ENCODE measurements around the gene TRIM2.

Gene TRIM2

GRCh38 chr4:153261914-153262313 lies 57.7 kb downstream of the TRIM2 start:
- H3K27me3 ChIP-seq (replicated peaks in 2 of 5; ENCODE audit: control insufficient read depth in 4 of 5, insufficient read depth in 5 of 5, low read length in 4 of 5) = peaks cover 0 to 16% (median 5%) of the 10 kb centered on the region in 5 experiments
- H3K4me1 ChIP-seq (ENCODE audit: control extremely low read depth in 1 of 4, control insufficient read depth in 4 of 4, insufficient read depth in 4 of 4, low read length in 3 of 4) = peaks cover 0 to 8% (median 4%) of the 10 kb centered on the region in 4 experiments
- WGBS (ENCODE audit: insufficient coverage) = no CpG with 5 or more reads among the region's 2 CpGs
- H3K4me3 ChIP-seq (ENCODE audit: control insufficient read depth in 1 of 7, extremely low read depth in 1 of 7, insufficient read depth in 4 of 7, low read depth in 2 of 7, low read length in 6 of 7) = no peak overlapping the region
- DNase-seq = no peak
- H3K9me3 ChIP-seq (ENCODE audit: control extremely low read depth in 1 of 5, control insufficient read depth in 4 of 5, insufficient read depth in 2 of 5, low read depth in 1 of 5, low read length in 4 of 5) = peaks cover 4 to 11% (median 6%) of the 10 kb centered on the region in 5 experiments
- POLR2A ChIA-PET = no interaction called here
- no peak overlapping the region for H3K27ac ChIP-seq (ENCODE audit: insufficient read depth in 1 of 2, low read depth in 1 of 2, low read length in 2 of 2, poor library complexity in 1 of 2, severe bottlenecking in 2 of 2)
- H3K36me3 ChIP-seq (ENCODE audit: control insufficient read depth in 4 of 4, insufficient read depth in 4 of 4, low read length in 3 of 4) = no peaks in the 10 kb centered on the region
- CTCF ChIA-PET = interaction anchor here (0.9 to 1.1 kb wide), 3 partner anchors 11 to 15 kb away, joined by 3 to 5 read pairs (median 5); no protein-coding TSS in a partner anchor

- ChIA-PET POLR2A (interaction anchor here (0.5 kb wide), 1 partner anchor 15 kb away, joined by 5 read pairs; no protein-coding TSS in a partner anchor), CTCF (no interaction called here)
- DNase-seq = no peak
- 100% methylated on average over 5 of the region's 9 CpGs for WGBS (ENCODE audit: insufficient coverage)
- Histone ChIP-seq H3K27me3 (replicated peaks in 2 of 5; ENCODE audit: control insufficient read depth in 4 of 5, insufficient read depth in 5 of 5, low read length in 4 of 5) (no peaks in the 10 kb centered on the region), H3K4me3 (ENCODE audit: control insufficient read depth in 1 of 7, extremely low read depth in 1 of 7, insufficient read depth in 4 of 7, low read depth in 2 of 7, low read length in 6 of 7) (no peak overlapping the region), H3K4me1 (ENCODE audit: control extremely low read depth in 1 of 4, control insufficient read depth in 4 of 4, insufficient read depth in 4 of 4, low read length in 3 of 4) (no peaks in the 10 kb centered on the region), H3K36me3 (ENCODE audit: control insufficient read depth in 4 of 4, insufficient read depth in 4 of 4, low read length in 3 of 4) (no peaks in the 10 kb centered on the region), H3K27ac (ENCODE audit: insufficient read depth in 1 of 2, low read depth in 1 of 2, low read length in 2 of 2, poor library complexity in 1 of 2, severe bottlenecking in 2 of 2) (no peak overlapping the region), H3K9me3 (ENCODE audit: control extremely low read depth in 1 of 5, control insufficient read depth in 4 of 5, insufficient read depth in 2 of 5, low read depth in 1 of 5, low read length in 4 of 5) (peaks cover 5 to 11% (median 6%) of the 10 kb centered on the region in 5 experiments)
Measured at GRCh38 chr4:153265306-153266047, 61.2 kb downstream of the TRIM2 start.

GRCh38 chr4:153266988-153267387 lies 62.7 kb downstream of the TRIM2 start:
- H3K27ac ChIP-seq (ENCODE audit: insufficient read depth in 1 of 2, low read depth in 1 of 2, low read length in 2 of 2, poor library complexity in 1 of 2, severe bottlenecking in 2 of 2) = no peak overlapping the region
- no peak for DNase-seq
- ChIA-PET CTCF (interaction anchor here (1.0 kb wide), 1 partner anchor 109 kb away, joined by 3 read pairs; no protein-coding TSS in a partner anchor), POLR2A (no interaction called here)
- H3K4me3 ChIP-seq (ENCODE audit: control insufficient read depth in 1 of 7, extremely low read depth in 1 of 7, insufficient read depth in 4 of 7, low read depth in 2 of 7, low read length in 6 of 7) = no peak overlapping the region
- 100% methylated on average over 2 of the region's 3 CpGs for WGBS (ENCODE audit: insufficient coverage)
- H3K36me3 ChIP-seq (ENCODE audit: control insufficient read depth in 4 of 4, insufficient read depth in 4 of 4, low read length in 3 of 4) = no peaks in the 10 kb centered on the region
- H3K27me3 ChIP-seq (replicated peaks in 2 of 5; ENCODE audit: control insufficient read depth in 4 of 5, insufficient read depth in 5 of 5, low read length in 4 of 5) = no peaks in the 10 kb centered on the region
- no peaks in the 10 kb centered on the region for H3K4me1 ChIP-seq (ENCODE audit: control extremely low read depth in 1 of 4, control insufficient read depth in 4 of 4, insufficient read depth in 4 of 4, low read length in 3 of 4)
- H3K9me3 ChIP-seq (ENCODE audit: control extremely low read depth in 1 of 5, control insufficient read depth in 4 of 5, insufficient read depth in 2 of 5, low read depth in 1 of 5, low read length in 4 of 5) = peaks cover 2 to 5% (median 2%) of the 10 kb centered on the region in 5 experiments

GRCh38 chr4:153267890-153268289 lies 63.6 kb downstream of the TRIM2 start:
- Histone ChIP-seq H3K36me3 (ENCODE audit: control insufficient read depth in 4 of 4, insufficient read depth in 4 of 4, low read length in 3 of 4) (no peaks in the 10 kb centered on the region), H3K9me3 (ENCODE audit: control extremely low read depth in 1 of 5, control insufficient read depth in 4 of 5, insufficient read depth in 2 of 5, low read depth in 1 of 5, low read length in 4 of 5) (peaks cover 0 to 2% (median 0%) of the 10 kb centered on the region in 5 experiments), H3K4me1 (ENCODE audit: control extremely low read depth in 1 of 4, control insufficient read depth in 4 of 4, insufficient read depth in 4 of 4, low read length in 3 of 4) (no peaks in the 10 kb centered on the region), H3K4me3 (ENCODE audit: control insufficient read depth in 1 of 7, extremely low read depth in 1 of 7, insufficient read depth in 4 of 7, low read depth in 2 of 7, low read length in 6 of 7) (no peak overlapping the region), H3K27ac (ENCODE audit: insufficient read depth in 1 of 2, low read depth in 1 of 2, low read length in 2 of 2, poor library complexity in 1 of 2, severe bottlenecking in 2 of 2) (no peak overlapping the region), H3K27me3 (replicated peaks in 2 of 5; ENCODE audit: control insufficient read depth in 4 of 5, insufficient read depth in 5 of 5, low read length in 4 of 5) (no peaks in the 10 kb centered on the region)
- WGBS (ENCODE audit: insufficient coverage) = 100% methylated on average over 5 of the region's 7 CpGs
- ChIA-PET POLR2A (no interaction called here), CTCF (no interaction called here)
- no peak for DNase-seq

- H3K9me3 ChIP-seq (ENCODE audit: control extremely low read depth in 1 of 5, control insufficient read depth in 4 of 5, insufficient read depth in 2 of 5, low read depth in 1 of 5, low read length in 4 of 5) = peaks cover 0 to 2% (median 0%) of the 10 kb centered on the region in 5 experiments
- WGBS (ENCODE audit: insufficient coverage) = 88% methylated on average over 1 of the region's 4 CpGs
- ChIA-PET CTCF (no interaction called here), POLR2A (no interaction called here)
- H3K4me3 ChIP-seq (ENCODE audit: control insufficient read depth in 1 of 7, extremely low read depth in 1 of 7, insufficient read depth in 4 of 7, low read depth in 2 of 7, low read length in 6 of 7) = no peak overlapping the region
- no peak for DNase-seq
- no peak overlapping the region for H3K27ac ChIP-seq (ENCODE audit: insufficient read depth in 1 of 2, low read depth in 1 of 2, low read length in 2 of 2, poor library complexity in 1 of 2, severe bottlenecking in 2 of 2)
- no peaks in the 10 kb centered on the region for H3K36me3 ChIP-seq (ENCODE audit: control insufficient read depth in 4 of 4, insufficient read depth in 4 of 4, low read length in 3 of 4)
- no peaks in the 10 kb centered on the region for H3K4me1 ChIP-seq (ENCODE audit: control extremely low read depth in 1 of 4, control insufficient read depth in 4 of 4, insufficient read depth in 4 of 4, low read length in 3 of 4)
- no peaks in the 10 kb centered on the region for H3K27me3 ChIP-seq (replicated peaks in 2 of 5; ENCODE audit: control insufficient read depth in 4 of 5, insufficient read depth in 5 of 5, low read length in 4 of 5)
Measured at GRCh38 chr4:153268295-153268694, 64.1 kb downstream of the TRIM2 start.

GRCh38 chr4:153269218-153269990 lies 65.2 kb downstream of the TRIM2 start:
- no peak overlapping the region for H3K27ac ChIP-seq (ENCODE audit: insufficient read depth in 1 of 2, low read depth in 1 of 2, low read length in 2 of 2, poor library complexity in 1 of 2, severe bottlenecking in 2 of 2)
- peaks cover 0 to 2% (median 0%) of the 10 kb centered on the region in 5 experiments for H3K9me3 ChIP-seq (ENCODE audit: control extremely low read depth in 1 of 5, control insufficient read depth in 4 of 5, insufficient read depth in 2 of 5, low read depth in 1 of 5, low read length in 4 of 5)
- no peaks in the 10 kb centered on the region for H3K27me3 ChIP-seq (replicated peaks in 2 of 5; ENCODE audit: control insufficient read depth in 4 of 5, insufficient read depth in 5 of 5, low read length in 4 of 5)
- no peaks in the 10 kb centered on the region for H3K36me3 ChIP-seq (ENCODE audit: control insufficient read depth in 4 of 4, insufficient read depth in 4 of 4, low read length in 3 of 4)
- H3K4me1 ChIP-seq (ENCODE audit: control extremely low read depth in 1 of 4, control insufficient read depth in 4 of 4, insufficient read depth in 4 of 4, low read length in 3 of 4) = no peaks in the 10 kb centered on the region
- 58% methylated on average over 2 of the region's 5 CpGs for WGBS (ENCODE audit: insufficient coverage)
- DNase-seq = no peak
- no peak overlapping the region for H3K4me3 ChIP-seq (ENCODE audit: control insufficient read depth in 1 of 7, extremely low read depth in 1 of 7, insufficient read depth in 4 of 7, low read depth in 2 of 7, low read length in 6 of 7)
- ChIA-PET POLR2A (no interaction called here), CTCF (interaction anchor here (1.0 to 1.2 kb wide), 2 partner anchors 113 to 189 kb away, joined by 3 read pairs; no protein-coding TSS in a partner anchor)

GRCh38 chr4:153270361-153270760 lies 66.1 kb downstream of the TRIM2 start:
- Histone ChIP-seq H3K36me3 (ENCODE audit: control insufficient read depth in 4 of 4, insufficient read depth in 4 of 4, low read length in 3 of 4) (no peaks in the 10 kb centered on the region), H3K27ac (ENCODE audit: insufficient read depth in 1 of 2, low read depth in 1 of 2, low read length in 2 of 2, poor library complexity in 1 of 2, severe bottlenecking in 2 of 2) (no peak overlapping the region), H3K4me3 (ENCODE audit: control insufficient read depth in 1 of 7, extremely low read depth in 1 of 7, insufficient read depth in 4 of 7, low read depth in 2 of 7, low read length in 6 of 7) (no peak overlapping the region), H3K9me3 (ENCODE audit: control extremely low read depth in 1 of 5, control insufficient read depth in 4 of 5, insufficient read depth in 2 of 5, low read depth in 1 of 5, low read length in 4 of 5) (peaks cover 0 to 2% (median 0%) of the 10 kb centered on the region in 5 experiments), H3K4me1 (ENCODE audit: control extremely low read depth in 1 of 4, control insufficient read depth in 4 of 4, insufficient read depth in 4 of 4, low read length in 3 of 4) (no peaks in the 10 kb centered on the region), H3K27me3 (replicated peaks in 2 of 5; ENCODE audit: control insufficient read depth in 4 of 5, insufficient read depth in 5 of 5, low read length in 4 of 5) (no peaks in the 10 kb centered on the region)
- 100% methylated on average over 5 of the region's 6 CpGs for WGBS (ENCODE audit: insufficient coverage)
- ChIA-PET CTCF (interaction anchor here (1.0 to 1.2 kb wide), 2 partner anchors 114 to 190 kb away, joined by 3 read pairs; no protein-coding TSS in a partner anchor), POLR2A (no interaction called here)
- DNase-seq = no peak

Measured in common myeloid progenitor, CD34-positive (primary cell).